Endothelial cell of umbilical vein (primary cell): Measurements from ENCODE around the gene PRCC. TPM values are rescaled to one million over a fixed set of nuclear protein-coding genes. Genes with fewer than 3 reads are reported as not detected.

Source experiments
- BruUV-seq: library from RNA; stranded (reverse); fragments of 400-500 nt; replicated peaks from 2 replicates; lab custom pipeline; 2021; lab: Mats Ljungman, UMichigan
- CTCF ChIA-PET: fragments of 300-600, 350-600 bp; sonication (Branson Sonifier 250); formaldehyde crosslinking; loops from one replicate; lab custom pipeline; 2021; ENCODE audit warnings: antibody characterized with exemption, inconsistent platforms; lab: Charles Lee
- POLR2A ChIA-PET: fragments of 300-600, 350-600 bp; sonication (Branson Sonifier 250); formaldehyde crosslinking; loops from one replicate; lab custom pipeline; 2021; ENCODE audit warnings: antibody characterized with exemption, inconsistent platforms; lab: Charles Lee
- DNase-seq: peaks from one replicate; pipeline ENCODE4 v3.0.0-alpha.2; 2011; ENCODE audit warnings: low read depth, low spot score
- FAIRE-seq: peaks from 2 replicates; lab custom pipeline; 2011; peaks lifted over from hg19 to GRCh38; lab: Jason Lieb, UNC
- H2AFZ ChIP-seq: 2 replicates; pipeline ENCODE4 v1.6.0; 2012; ENCODE audit warnings: low read depth, low read length, control low read depth, inconsistent platforms
- H3K27ac ChIP-seq: 2 replicates; pipeline ENCODE4 v1.5.1; 2011; ENCODE audit warnings: low read depth, mild to moderate bottlenecking, control low read depth, low read length, moderate library complexity; ENCODE audit not compliant: insufficient read depth
- H3K27me3 ChIP-seq, 2 experiments: 2 replicates each; pipeline versions ENCODE4 v1.6.0 to v1.6.1; 2011; ENCODE audit warnings: low read length in 2 of 2, mixed read lengths in 1 of 2; ENCODE audit not compliant: control insufficient read depth in 2 of 2, insufficient read depth in 2 of 2
- H3K36me3 ChIP-seq, 2 experiments: 2 replicates in 1 of 2; 3 replicates in 1 of 2; pipeline ENCODE4 v1.5.1; 2011; ENCODE audit warnings: low read length in 2 of 2, mild to moderate bottlenecking in 1 of 2, moderate library complexity in 1 of 2; ENCODE audit not compliant: control insufficient read depth in 2 of 2, insufficient read depth in 2 of 2; ENCODE audit errors: extremely low read depth in 1 of 2
- H3K4me1 ChIP-seq: 3 replicates; pipeline ENCODE4 v1.5.1; 2011; ENCODE audit warnings: mild to moderate bottlenecking, low read length; ENCODE audit not compliant: control insufficient read depth, insufficient read depth; ENCODE audit errors: extremely low read depth
- H3K4me2 ChIP-seq: 2 replicates; pipeline ENCODE4 v1.6.1; 2011; ENCODE audit warnings: low read length, control low read depth, mixed read lengths; ENCODE audit not compliant: insufficient read depth
- H3K4me3 ChIP-seq, 3 experiments: fragments of 200-600 bp in 1 of 3; sonication (generic), shearing (Covaris generic) in 1 of 3; replicated peaks in 1 of 3; 2 replicates each; pipeline ENCODE4 v1.5.1; 2011 to 2016; ENCODE audit warnings: control low read depth in 3 of 3, low read length in 3 of 3, mild to moderate bottlenecking in 2 of 3, inconsistent platforms in 1 of 3, low read depth in 1 of 3, moderate library complexity in 1 of 3; ENCODE audit not compliant: insufficient read depth in 1 of 3
- H3K79me2 ChIP-seq: 2 replicates; pipeline ENCODE4 v1.6.0; 2012; ENCODE audit warnings: low read length, inconsistent platforms; ENCODE audit not compliant: control insufficient read depth, insufficient read depth
- H3K9ac ChIP-seq: replicated peaks from 2 replicates; pipeline ENCODE3; 2011; ENCODE audit warnings: low read length, control low read depth; ENCODE audit not compliant: insufficient read depth; ENCODE audit errors: extremely low read depth
- H3K9me1 ChIP-seq: replicated peaks from 3 replicates; pipeline ENCODE4 v1.6.0; 2011; ENCODE audit warnings: mild to moderate bottlenecking, low read length; ENCODE audit not compliant: control insufficient read depth, insufficient read depth; ENCODE audit errors: extremely low read depth
- H3K9me3 ChIP-seq: replicated peaks from 2 replicates; pipeline ENCODE4 v1.5.1; 2012; ENCODE audit warnings: low read length, inconsistent platforms; ENCODE audit not compliant: control insufficient read depth, insufficient read depth
- H4K20me1 ChIP-seq: replicated peaks from 2 replicates; pipeline ENCODE3; 2011; ENCODE audit warnings: mild to moderate bottlenecking, low read length; ENCODE audit not compliant: control insufficient read depth, insufficient read depth; ENCODE audit errors: extremely low read depth
- CTCF ChIP-seq, 2 donors: IDR thresholded peaks; 1 replicate in 1 of 2; 2 replicates in 1 of 2; pipeline ENCODE4 v1.5.1; 2011; ENCODE audit warnings: low read length in 2 of 2, mild to moderate bottlenecking in 2 of 2, moderate library complexity in 2 of 2, control low read depth in 1 of 2, inconsistent platforms in 1 of 2, low read depth in 1 of 2; ENCODE audit not compliant: insufficient read depth in 1 of 2; ENCODE audit errors: extremely low read depth in 1 of 2
- EZH2 ChIP-seq: IDR thresholded peaks from 2 replicates; pipeline ENCODE4 v1.6.1; 2012; ENCODE audit warnings: borderline replicate concordance, low read depth, mild to moderate bottlenecking, moderate library complexity, low read length, inconsistent platforms; ENCODE audit not compliant: severe bottlenecking
- FOS ChIP-seq: IDR thresholded peaks from 2 replicates; pipeline ENCODE4 v1.6.1; 2011; ENCODE audit warnings: mild to moderate bottlenecking, low read length, moderate library complexity, borderline replicate concordance; ENCODE audit not compliant: insufficient read depth
- GATA2 ChIP-seq: IDR thresholded peaks from 2 replicates; pipeline ENCODE4 v1.7.0; 2011; ENCODE audit warnings: low read depth, mild to moderate bottlenecking, moderate library complexity, mixed read lengths, low read length; ENCODE audit not compliant: insufficient read length, insufficient read depth
- JUN ChIP-seq: IDR thresholded peaks from 2 replicates; pipeline ENCODE4 v1.6.1; 2011; ENCODE audit warnings: borderline replicate concordance, low read depth; ENCODE audit not compliant: insufficient read length, insufficient read depth
- MAX ChIP-seq: IDR thresholded peaks from 2 replicates; pipeline ENCODE4 v1.6.1; 2011; ENCODE audit not compliant: insufficient read depth, insufficient read length
- MYC ChIP-seq: IDR thresholded peaks from one replicate; pipeline ENCODE4 v1.6.1; 2011; ENCODE audit warnings: mild to moderate bottlenecking, low read depth, low read length
- POLR2A ChIP-seq: IDR thresholded peaks from 2 replicates; pipeline ENCODE4 v1.6.1; 2012; ENCODE audit warnings: low read depth, mild to moderate bottlenecking, control low read depth, low read length
- POLR2AphosphoS5 ChIP-seq: IDR thresholded peaks from 2 replicates; pipeline ENCODE4 v1.6.1; 2012; ENCODE audit warnings: low read depth, mild to moderate bottlenecking, control low read depth, low read length, moderate library complexity; ENCODE audit not compliant: insufficient read depth
- dilution Hi-C: fragments of 300-500 bp; cut with MboI; formaldehyde crosslinking; loops from one replicate; pipeline ENCODE4 v1.15.0; 2019; ENCODE audit warnings: low sequenced_read_pairs; ENCODE audit not compliant: extremely low pct_ligation_motif_present
- intact Hi-C: fragments of 100-400 bp; cut with micrococcal nuclease; formaldehyde crosslinking; loops from one replicate; pipeline ENCODE4 v1.10.0; 2022
- polyA plus RNA-seq, 4 experiments: library from polyadenylated mRNA; depleted of rRNA in 3 of 4; stranded (reverse) in 3 of 4; unstranded in 1 of 4; fragments of >200 nt; gene quantifications; 2 replicates each; pipeline versions ENCODE4 v1.2.1 to v1.2.3, GENCODE V29; 2011 to 2012; ENCODE audit warnings: missing spikeins in 1 of 4
- total RNA-seq: library from RNA; stranded (reverse); gene quantifications from 2 replicates; pipeline ENCODE4 v1.2.3, GENCODE V29; 2021

The PRCC gene
- total and polyA plus RNA-seq, 2 donors (not counting 3 experiments of a cell fraction or from before 2014, with no cell fraction given): 71.5 to 77.4 TPM

- no TSS peak for BruUV-seq
- CTCF ChIA-PET: interaction anchor here (0.7 to 3.2 kb wide), 9 partner anchors 9 to 87 kb away, joined by 3 to 14 read pairs (median 4); partner anchors contain the start of genes INSRR, ISG20L2, METTL25B and NTRK1
- Histone ChIP-seq H3K79me2 (peaks cover 86% of the 10 kb centered on the region), H3K27ac (no peak overlapping the region), H3K36me3 (peaks cover 7 to 8% of the 10 kb centered on the region in 2 experiments), H3K9ac (no peak overlapping the region), H3K4me2 (no peak overlapping the region), H3K9me3 (no peaks in the 10 kb centered on the region), H2AFZ (no peak overlapping the region), H3K9me1 (no peaks in the 10 kb centered on the region), H3K4me3 (no peak overlapping the region), H3K4me1 (peaks cover 10% of the 10 kb centered on the region), H4K20me1 (peaks cover 7% of the 10 kb centered on the region), H3K27me3 (no peaks in the 10 kb centered on the region)
- POLR2A ChIA-PET: interaction anchor here (1.6 kb wide), 1 partner anchor 47 kb away, joined by 3 read pairs; no protein-coding TSS in a partner anchor
- FAIRE-seq (no peak), DNase-seq (no peak)
- TF ChIP-seq JUN (no peak), FOS (no peak), MYC (no peak), MAX (no peak), CTCF (IDR thresholded peaks at IDR 0.05; ENCODE audit: extremely low read depth in 1 of 2, insufficient read depth in 1 of 2, low read depth in 1 of 2, low read length in 2 of 2) (no peak), POLR2A (no peak), POLR2AphosphoS5 (no peak), GATA2 (no peak), EZH2 (no peak)
- intact Hi-C loops: no loop called here
- dilution Hi-C loops: no loop called here
Measured at GRCh38 chr1:156772222-156772621, 4.9 kb downstream of the PRCC start.
